ENCODE results near the gene ELF1. TPM values are rescaled to one million over a fixed set of nuclear protein-coding genes. Genes with fewer than 3 reads are reported as not detected.

Gene ELF1
- total and polyA plus RNA-seq, 2 donors (not counting 1 experiment from before 2014, with no cell fraction given) = 38.5 to 41.0 TPM

DNA sequence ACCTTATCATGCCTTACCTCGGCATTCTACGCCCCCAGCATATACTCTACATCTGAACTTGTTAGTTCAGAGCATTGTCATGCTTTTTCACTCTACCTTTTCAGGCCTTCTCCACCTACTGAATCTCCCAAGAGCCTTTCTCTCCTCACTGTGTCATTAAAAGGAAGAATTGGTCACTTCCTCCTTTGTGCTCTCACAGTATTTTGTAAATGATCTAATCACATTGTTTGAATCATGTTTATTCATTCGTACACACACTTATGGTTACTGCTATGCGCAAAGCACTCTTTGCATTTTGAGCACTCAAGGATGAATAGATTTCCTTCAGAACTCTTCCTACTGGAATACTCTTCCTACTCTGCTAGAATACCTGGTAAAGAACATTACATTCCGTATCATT lies 15.8 kb upstream of the ELF1 start:
- no peaks in the 10 kb centered on the region for H3K4me1 ChIP-seq (ENCODE audit: control insufficient read depth, extremely low read depth, insufficient read depth, low read length)
- DNase-seq (ENCODE audit: low read depth in 2 of 2) = peak in 1 of 2 donors; percentile 32
- no peak overlapping the region for H2AFZ ChIP-seq (ENCODE audit: low read length)
- H3K9ac ChIP-seq (ENCODE audit: insufficient read depth, low read length) = no peak overlapping the region
- no peaks in the 10 kb centered on the region for H3K36me3 ChIP-seq (ENCODE audit: control insufficient read depth, insufficient read depth, low read length)
- peaks cover 7% of the 10 kb centered on the region for H4K20me1 ChIP-seq (ENCODE audit: control insufficient read depth, extremely low read depth, insufficient read depth, low read length)
- no peaks in the 10 kb centered on the region for H3K27me3 ChIP-seq (ENCODE audit: control insufficient read depth, insufficient read depth, low read length)
- H3K4me3 ChIP-seq (replicated peaks in 1 of 4; ENCODE audit: control extremely low read depth in 1 of 4, insufficient read depth in 1 of 4, low read depth in 3 of 4, low read length in 4 of 4) = no peak overlapping the region
- H3K27ac ChIP-seq (ENCODE audit: insufficient read depth, low read length) = no peak overlapping the region
- TF ChIP-seq EZH2 (IDR thresholded peaks at IDR 0.05; ENCODE audit: low read length, missing control alignments) = no peak
- TF ChIP-seq, protein P1, sequence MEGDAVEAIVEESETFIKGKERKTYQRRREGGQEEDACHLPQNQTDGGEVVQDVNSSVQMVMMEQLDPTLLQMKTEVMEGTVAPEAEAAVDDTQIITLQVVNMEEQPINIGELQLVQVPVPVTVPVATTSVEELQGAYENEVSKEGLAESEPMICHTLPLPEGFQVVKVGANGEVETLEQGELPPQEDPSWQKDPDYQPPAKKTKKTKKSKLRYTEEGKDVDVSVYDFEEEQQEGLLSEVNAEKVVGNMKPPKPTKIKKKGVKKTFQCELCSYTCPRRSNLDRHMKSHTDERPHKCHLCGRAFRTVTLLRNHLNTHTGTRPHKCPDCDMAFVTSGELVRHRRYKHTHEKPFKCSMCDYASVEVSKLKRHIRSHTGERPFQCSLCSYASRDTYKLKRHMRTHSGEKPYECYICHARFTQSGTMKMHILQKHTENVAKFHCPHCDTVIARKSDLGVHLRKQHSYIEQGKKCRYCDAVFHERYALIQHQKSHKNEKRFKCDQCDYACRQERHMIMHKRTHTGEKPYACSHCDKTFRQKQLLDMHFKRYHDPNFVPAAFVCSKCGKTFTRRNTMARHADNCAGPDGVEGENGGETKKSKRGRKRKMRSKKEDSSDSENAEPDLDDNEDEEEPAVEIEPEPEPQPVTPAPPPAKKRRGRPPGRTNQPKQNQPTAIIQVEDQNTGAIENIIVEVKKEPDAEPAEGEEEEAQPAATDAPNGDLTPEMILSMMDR (conservative IDR thresholded peaks at IDR 0.05 in 1 of 2, IDR thresholded peaks at IDR 0.05 in 1 of 2; ENCODE audit: low read depth in 1 of 2, low read length in 2 of 2) = no peak
- no peaks in the 10 kb centered on the region for H3K9me3 ChIP-seq (ENCODE audit: control insufficient read depth, insufficient read depth, low read depth, low read length)
- peaks cover 10% of the 10 kb centered on the region for H3K79me2 ChIP-seq (ENCODE audit: control insufficient read depth, insufficient read depth, low read length)
- no peak overlapping the region for H3K4me2 ChIP-seq (ENCODE audit: extremely low read depth, insufficient read depth, low read length)

DNA sequence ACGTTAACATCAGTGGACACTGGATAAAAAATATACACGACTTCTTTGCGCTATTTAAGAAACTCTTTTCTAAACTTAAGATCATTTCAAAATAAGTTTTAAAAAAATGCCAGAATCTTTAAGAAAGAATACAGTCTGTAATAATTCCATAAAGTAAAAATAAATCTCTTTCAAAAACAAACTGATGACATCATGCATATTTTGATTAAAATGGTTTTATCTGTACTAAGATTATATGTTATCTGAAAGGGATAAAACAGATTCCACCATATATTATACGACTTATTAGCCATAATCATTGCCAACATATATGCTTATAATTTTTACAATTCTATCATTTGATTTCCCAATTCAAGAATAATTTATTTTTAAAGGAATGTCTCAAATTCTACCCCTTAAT lies 15.3 kb upstream of the ELF1 start:
- no peak overlapping the region for H3K4me2 ChIP-seq (ENCODE audit: extremely low read depth, insufficient read depth, low read length)
- no peak overlapping the region for H3K9ac ChIP-seq (ENCODE audit: insufficient read depth, low read length)
- no peaks in the 10 kb centered on the region for H3K9me3 ChIP-seq (ENCODE audit: control insufficient read depth, insufficient read depth, low read depth, low read length)
- H4K20me1 ChIP-seq (ENCODE audit: control insufficient read depth, extremely low read depth, insufficient read depth, low read length) = peaks cover 7% of the 10 kb centered on the region
- no peak overlapping the region for H3K27ac ChIP-seq (ENCODE audit: insufficient read depth, low read length)
- H3K79me2 ChIP-seq (ENCODE audit: control insufficient read depth, insufficient read depth, low read length) = peaks cover 10% of the 10 kb centered on the region
- no peak overlapping the region for H3K4me3 ChIP-seq (replicated peaks in 1 of 4; ENCODE audit: control extremely low read depth in 1 of 4, insufficient read depth in 1 of 4, low read depth in 3 of 4, low read length in 4 of 4)
- no peaks in the 10 kb centered on the region for H3K4me1 ChIP-seq (ENCODE audit: control insufficient read depth, extremely low read depth, insufficient read depth, low read length)
- H2AFZ ChIP-seq (ENCODE audit: low read length) = no peak overlapping the region
- DNase-seq (ENCODE audit: low read depth in 2 of 2) = no peak
- TF ChIP-seq EZH2 (IDR thresholded peaks at IDR 0.05; ENCODE audit: low read length, missing control alignments) = no peak
- TF ChIP-seq, protein P1 (conservative IDR thresholded peaks at IDR 0.05 in 1 of 2, IDR thresholded peaks at IDR 0.05 in 1 of 2; ENCODE audit: low read depth in 1 of 2, low read length in 2 of 2) = no peak
- no peaks in the 10 kb centered on the region for H3K36me3 ChIP-seq (ENCODE audit: control insufficient read depth, insufficient read depth, low read length)
- no peaks in the 10 kb centered on the region for H3K27me3 ChIP-seq (ENCODE audit: control insufficient read depth, insufficient read depth, low read length)

DNA sequence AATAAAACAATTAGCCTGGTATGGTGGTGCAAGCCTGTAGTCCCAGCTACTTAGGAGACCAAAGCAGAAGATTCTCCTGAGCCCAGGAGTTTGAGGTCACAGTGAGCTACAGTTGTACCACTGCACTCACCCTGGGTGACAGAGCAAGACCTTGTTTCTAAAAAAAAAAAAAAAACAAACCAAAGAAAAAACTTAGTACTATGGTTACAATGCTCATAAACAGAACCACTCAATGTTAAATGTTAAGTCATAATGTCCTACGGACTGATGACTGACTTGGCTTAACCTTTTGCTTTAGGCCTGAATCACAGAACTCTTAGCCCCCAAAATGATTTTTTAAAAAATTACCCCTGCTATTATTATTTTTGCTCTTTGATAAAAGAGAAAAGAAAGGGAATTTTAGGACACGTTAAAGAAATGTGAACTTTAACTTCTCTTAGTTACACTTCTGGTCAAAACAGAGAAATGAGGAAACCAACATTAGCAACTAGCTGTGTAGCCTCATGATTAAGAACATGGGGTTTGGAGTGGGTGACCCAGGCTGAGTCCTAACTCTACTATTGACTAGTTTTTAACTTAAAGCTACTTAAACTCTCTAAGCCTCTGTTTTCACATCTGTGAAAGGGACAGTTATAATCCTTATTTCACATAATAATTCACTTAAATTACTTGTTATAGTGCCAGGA lies 13.7 kb upstream of the ELF1 start:
- H3K36me3 ChIP-seq (ENCODE audit: control insufficient read depth, insufficient read depth, low read length) = no peaks in the 10 kb centered on the region
- no peak overlapping the region for H2AFZ ChIP-seq (ENCODE audit: low read length)
- no peaks in the 10 kb centered on the region for H3K4me1 ChIP-seq (ENCODE audit: control insufficient read depth, extremely low read depth, insufficient read depth, low read length)
- peaks cover 7% of the 10 kb centered on the region for H4K20me1 ChIP-seq (ENCODE audit: control insufficient read depth, extremely low read depth, insufficient read depth, low read length)
- H3K27me3 ChIP-seq (ENCODE audit: control insufficient read depth, insufficient read depth, low read length) = no peaks in the 10 kb centered on the region
- H3K79me2 ChIP-seq (ENCODE audit: control insufficient read depth, insufficient read depth, low read length) = peaks cover 10% of the 10 kb centered on the region
- H3K9me3 ChIP-seq (ENCODE audit: control insufficient read depth, insufficient read depth, low read depth, low read length) = no peaks in the 10 kb centered on the region
- H3K9ac ChIP-seq (ENCODE audit: insufficient read depth, low read length) = no peak overlapping the region
- no peak overlapping the region for H3K27ac ChIP-seq (ENCODE audit: insufficient read depth, low read length)
- DNase-seq (ENCODE audit: low read depth in 2 of 2) = no peak
- TF ChIP-seq, protein P1 (conservative IDR thresholded peaks at IDR 0.05 in 1 of 2, IDR thresholded peaks at IDR 0.05 in 1 of 2; ENCODE audit: low read depth in 1 of 2, low read length in 2 of 2) = no peak
- no peak for TF ChIP-seq EZH2 (IDR thresholded peaks at IDR 0.05; ENCODE audit: low read length, missing control alignments)
- no peak overlapping the region for H3K4me3 ChIP-seq (replicated peaks in 1 of 4; ENCODE audit: control extremely low read depth in 1 of 4, insufficient read depth in 1 of 4, low read depth in 3 of 4, low read length in 4 of 4)
- H3K4me2 ChIP-seq (ENCODE audit: extremely low read depth, insufficient read depth, low read length) = no peak overlapping the region

Data from fibroblast of lung (primary cell).